ENCODE results near the gene MCCC2. TPM values are rescaled to one million over a fixed set of nuclear protein-coding genes. Genes with fewer than 3 reads are reported as not detected.
A peak's percentile ranks its signal among the peaks of the same experiment; 100 is the strongest.
"Not testable (repeated sequence)": the region's sequence is repeated elsewhere in the genome, so short reads cannot be mapped to it uniquely, and the experiment has no call there.

MCCC2 gene
- total RNA-seq, 1 donor from 2014 or later, result 13.8 TPM

DNA sequence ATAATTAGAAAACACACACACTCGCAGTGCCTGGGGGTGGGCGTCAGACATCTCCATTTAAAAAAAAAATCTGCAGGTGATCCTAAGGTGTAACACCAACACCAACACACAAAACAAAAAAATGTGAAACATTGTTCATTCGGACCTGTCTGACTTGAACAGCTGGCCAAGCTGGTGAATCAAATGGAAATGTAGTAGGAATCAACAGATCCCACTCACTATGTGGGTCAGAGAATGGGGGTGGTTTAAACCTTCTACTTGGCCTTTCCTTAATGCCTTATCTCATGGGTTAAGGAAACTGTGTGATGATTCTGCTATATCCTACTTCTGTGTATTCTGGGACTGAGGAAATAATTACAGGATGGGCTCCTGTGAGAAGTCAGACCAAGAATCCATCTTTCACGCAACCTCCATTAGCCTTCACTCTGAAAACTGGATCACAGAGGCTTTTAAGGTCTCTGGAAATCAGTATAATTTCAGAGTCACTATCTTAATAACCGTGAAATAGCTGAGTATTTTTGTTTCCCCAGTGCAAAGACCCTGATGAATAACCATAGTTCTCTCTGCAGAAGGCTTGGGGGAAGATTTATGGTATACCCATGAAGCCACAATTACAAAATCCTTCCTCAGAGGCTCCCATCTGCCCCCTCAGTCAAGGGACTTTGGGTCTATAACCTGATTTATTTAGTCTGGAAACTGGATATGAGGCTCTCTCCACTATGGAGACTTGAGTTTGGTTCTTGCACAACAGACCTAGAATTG lies 17.2 kb upstream of the MCCC2 start:
- Histone ChIP-seq H3K4me3 (no peak overlapping the region), H3K36me3 (peaks cover 18 to 22% of the 10 kb centered on the region in 2 donors), H3K27me3 (no peaks in the 10 kb centered on the region), H3K9me3 (no peaks in the 10 kb centered on the region), H3K27ac (no peak overlapping the region), H3K4me1 (no peaks in the 10 kb centered on the region)
- intact Hi-C loops (cut with DNase I), result loop anchor here (5.0 kb wide), 1 partner anchor 187 kb away; no protein-coding TSS in a partner anchor
- TF ChIP-seq, protein P1, sequence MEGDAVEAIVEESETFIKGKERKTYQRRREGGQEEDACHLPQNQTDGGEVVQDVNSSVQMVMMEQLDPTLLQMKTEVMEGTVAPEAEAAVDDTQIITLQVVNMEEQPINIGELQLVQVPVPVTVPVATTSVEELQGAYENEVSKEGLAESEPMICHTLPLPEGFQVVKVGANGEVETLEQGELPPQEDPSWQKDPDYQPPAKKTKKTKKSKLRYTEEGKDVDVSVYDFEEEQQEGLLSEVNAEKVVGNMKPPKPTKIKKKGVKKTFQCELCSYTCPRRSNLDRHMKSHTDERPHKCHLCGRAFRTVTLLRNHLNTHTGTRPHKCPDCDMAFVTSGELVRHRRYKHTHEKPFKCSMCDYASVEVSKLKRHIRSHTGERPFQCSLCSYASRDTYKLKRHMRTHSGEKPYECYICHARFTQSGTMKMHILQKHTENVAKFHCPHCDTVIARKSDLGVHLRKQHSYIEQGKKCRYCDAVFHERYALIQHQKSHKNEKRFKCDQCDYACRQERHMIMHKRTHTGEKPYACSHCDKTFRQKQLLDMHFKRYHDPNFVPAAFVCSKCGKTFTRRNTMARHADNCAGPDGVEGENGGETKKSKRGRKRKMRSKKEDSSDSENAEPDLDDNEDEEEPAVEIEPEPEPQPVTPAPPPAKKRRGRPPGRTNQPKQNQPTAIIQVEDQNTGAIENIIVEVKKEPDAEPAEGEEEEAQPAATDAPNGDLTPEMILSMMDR (IDR thresholded peaks at IDR 0.05), result no peak
- no peak for DNase-seq (ENCODE audit: low spot score in 2 of 2)

DNA sequence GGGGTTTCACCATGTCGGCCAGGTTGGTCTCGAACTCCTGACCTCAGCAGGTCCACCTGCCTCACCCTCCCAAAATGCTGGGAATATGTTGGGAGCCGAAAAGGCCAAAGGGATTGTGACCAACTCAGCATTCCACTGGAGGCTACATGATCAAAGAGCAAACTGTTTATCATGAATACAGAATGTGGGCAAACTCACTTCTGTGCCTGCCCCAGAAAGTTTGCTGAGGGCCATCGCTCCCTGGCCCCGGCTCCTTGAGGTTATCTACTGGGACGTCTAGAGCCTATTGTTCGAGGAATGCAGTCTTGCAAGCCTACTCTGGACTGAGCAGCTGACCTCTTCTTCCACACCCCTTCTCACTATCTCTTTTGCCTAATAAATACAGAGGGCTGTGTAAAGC lies 15.3 kb upstream of the MCCC2 start:
- not testable (repeated sequence) for H3K27ac ChIP-seq; H3K4me1 ChIP-seq; H3K36me3 ChIP-seq; H3K4me3 ChIP-seq; H3K9me3 ChIP-seq; DNase-seq (ENCODE audit: low spot score in 2 of 2); H3K27me3 ChIP-seq
- intact Hi-C loops (cut with DNase I), result loop anchor here (5.0 kb wide), 1 partner anchor 185 kb away; no protein-coding TSS in a partner anchor

GRCh38 chr5:71573591-71573990 lies 13.5 kb upstream of the MCCC2 start:
- no peak overlapping the region for H3K4me3 ChIP-seq
- no peak overlapping the region for H3K27ac ChIP-seq
- no peak for DNase-seq (ENCODE audit: low spot score in 2 of 2)
- H3K27me3 ChIP-seq, result no peaks in the 10 kb centered on the region
- intact Hi-C loops (cut with DNase I), result loop anchor here (5.0 kb wide), 1 partner anchor 184 kb away; no protein-coding TSS in a partner anchor
- no peaks in the 10 kb centered on the region for H3K4me1 ChIP-seq
- H3K36me3 ChIP-seq, result peaks cover 0 to under 1% of the 10 kb centered on the region in 2 donors
- TF ChIP-seq, protein P1 (IDR thresholded peaks at IDR 0.05), result peak in 1 of 3 experiments; percentile 23
- no peaks in the 10 kb centered on the region for H3K9me3 ChIP-seq

- intact Hi-C loops (cut with DNase I); H3K4me3 ChIP-seq; H3K9me3 ChIP-seq; H3K4me1 ChIP-seq; H3K36me3 ChIP-seq; H3K27ac ChIP-seq; H3K27me3 ChIP-seq; DNase-seq (ENCODE audit: low spot score in 2 of 2): not testable (repeated sequence)
Measured at GRCh38 chr5:71575588-71575987, 11.6 kb upstream of the MCCC2 start.

DNA sequence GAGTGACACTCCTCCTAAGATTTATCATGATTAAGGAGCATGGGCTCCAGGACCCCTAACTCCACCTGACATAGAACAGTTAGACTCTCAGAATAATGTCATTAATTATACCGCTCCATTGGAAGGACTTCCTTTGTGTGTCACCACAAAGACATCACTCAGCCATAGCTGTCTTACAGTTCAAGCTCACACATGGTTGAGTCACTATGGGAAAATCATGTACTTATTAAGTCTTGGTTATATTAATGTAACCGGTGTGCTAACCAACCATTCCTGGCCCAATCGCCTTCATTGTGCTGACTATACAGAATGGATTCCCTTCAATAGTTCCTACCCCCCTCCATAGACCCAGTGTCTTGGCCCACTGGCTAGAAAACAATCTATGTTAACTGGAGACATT lies 10.9 kb upstream of the MCCC2 start:
- no peaks in the 10 kb centered on the region for H3K4me1 ChIP-seq
- H3K4me3 ChIP-seq, result no peak overlapping the region
- TF ChIP-seq, protein P1 (IDR thresholded peaks at IDR 0.05), result no peak
- no peaks in the 10 kb centered on the region for H3K9me3 ChIP-seq
- no peaks in the 10 kb centered on the region for H3K36me3 ChIP-seq
- intact Hi-C loops (cut with DNase I), result no loop called here
- H3K27ac ChIP-seq, result no peak overlapping the region
- H3K27me3 ChIP-seq, result no peaks in the 10 kb centered on the region
- DNase-seq (ENCODE audit: low spot score in 2 of 2), result no peak

GRCh38 chr5:71577839-71578238 lies 9.3 kb upstream of the MCCC2 start:
- H3K4me3 ChIP-seq; DNase-seq (ENCODE audit: low spot score in 2 of 2); H3K36me3 ChIP-seq; H3K4me1 ChIP-seq; H3K27ac ChIP-seq; H3K27me3 ChIP-seq; intact Hi-C loops (cut with DNase I); H3K9me3 ChIP-seq: not testable (repeated sequence)

DNA sequence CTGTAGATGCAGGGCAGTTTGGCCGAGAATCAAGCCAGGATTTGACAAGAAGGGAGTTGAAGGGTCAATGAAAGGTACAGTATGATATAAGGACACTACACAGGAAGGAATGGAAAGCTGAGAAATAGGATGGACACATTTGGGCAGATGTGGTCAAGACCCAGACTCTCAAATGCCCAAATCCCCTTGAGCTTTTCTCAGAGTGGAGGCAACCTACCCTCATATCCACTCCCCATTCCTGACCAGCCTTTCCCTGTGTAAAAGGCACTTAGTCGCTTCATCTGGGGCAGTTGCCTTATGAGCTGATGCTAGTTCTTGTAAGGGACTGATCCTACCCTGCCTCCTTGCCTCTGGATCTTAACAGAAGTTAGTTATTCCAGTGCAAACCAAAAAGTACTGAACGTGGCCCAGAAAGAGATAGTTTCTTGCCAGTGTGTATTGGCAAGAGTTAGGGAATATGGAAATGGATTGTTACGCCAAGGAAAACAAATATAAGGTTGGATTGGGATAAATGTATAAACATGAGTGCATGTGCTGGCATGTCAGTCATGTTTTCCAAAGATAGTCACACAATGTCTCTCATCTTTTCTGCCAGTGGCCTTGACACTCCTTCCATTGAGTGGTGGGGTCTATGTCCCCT lies 4.1 kb upstream of the MCCC2 start:
- Histone ChIP-seq H3K27ac (no peak overlapping the region), H3K4me3 (no peak overlapping the region), H3K9me3 (no peaks in the 10 kb centered on the region), H3K27me3 (no peaks in the 10 kb centered on the region), H3K4me1 (peaks cover 0 to 5% of the 10 kb centered on the region in 2 donors), H3K36me3 (no peaks in the 10 kb centered on the region)
- intact Hi-C loops (cut with DNase I), result loop anchor here (10.0 kb wide), 2 partner anchors 522 to 722 kb away; partner anchors contain the start of gene MAP1B
- no peak for DNase-seq (ENCODE audit: low spot score in 2 of 2)
- TF ChIP-seq, protein P1 (IDR thresholded peaks at IDR 0.05), result no peak

Data from ascending aorta (tissue), 2 donors.